GM12873 (cell line): Measurements from ENCODE around the gene TLCD5.

ENCODE experiments used
- CTCF ChIP-seq: IDR thresholded peaks from 2 replicates; pipeline ENCODE4 v1.5.1; 2012; ENCODE audit warnings: low read depth, mild to moderate bottlenecking, moderate library complexity, low read length, control low read depth; ENCODE audit not compliant: insufficient read depth; ENCODE audit errors: missing control alignments

TLCD5 gene

GRCh38 chr11:120298461-120298860 is 26.6 kb upstream of the TLCD5 start:
- TF ChIP-seq CTCF, result no peak

GRCh38 chr11:120302001-120302805 is 22.9 kb upstream of the TLCD5 start:
- TF ChIP-seq CTCF, result no peak

GRCh38 chr11:120303004-120303637 is 22.0 kb upstream of the TLCD5 start:
- peak; percentile 97 for TF ChIP-seq CTCF

- no peak for TF ChIP-seq CTCF
Measured at GRCh38 chr11:120304526-120304925, 20.6 kb upstream of the TLCD5 start.

- no peak for TF ChIP-seq CTCF
Measured at GRCh38 chr11:120305286-120305685, 19.8 kb upstream of the TLCD5 start.

GRCh38 chr11:120306519-120307242 is 18.4 kb upstream of the TLCD5 start:
- TF ChIP-seq CTCF, result peak; percentile 5

GRCh38 chr11:120307476-120307875 is 17.6 kb upstream of the TLCD5 start:
- TF ChIP-seq CTCF, result no peak
